Spinal cord (tissue), 10 donors: Measurements from ENCODE around the gene AXDND1. TPM values are rescaled to one million over a fixed set of nuclear protein-coding genes. Genes with fewer than 3 reads are reported as not detected.
"Not testable (repeated sequence)": the region's sequence is repeated elsewhere in the genome, so short reads cannot be mapped to it uniquely, and the experiment has no call there.

Experiments used
- DNase-seq, 6 donors: peaks; one replicate each; pipeline versions ENCODE4 v3.0.0 to v3.0.0-alpha.2; 2013 to 2015; ENCODE audit warnings: low spot score in 6 of 6, low read depth in 4 of 6
- H3K27ac ChIP-seq: one replicate; pipeline ENCODE4 v1.5.1; 2013; ENCODE audit warnings: low read depth, low read length, control low read depth
- H3K27me3 ChIP-seq: one replicate; pipeline ENCODE4 v1.6.1; 2013; ENCODE audit warnings: low read length; ENCODE audit not compliant: control insufficient read depth, insufficient read depth
- H3K36me3 ChIP-seq: one replicate; pipeline ENCODE4 v1.6.1; 2013; ENCODE audit warnings: low read length; ENCODE audit not compliant: control insufficient read depth, insufficient read depth
- H3K4me1 ChIP-seq: one replicate; pipeline ENCODE4 v1.6.1; 2013; ENCODE audit warnings: low read length; ENCODE audit not compliant: control insufficient read depth, insufficient read depth
- H3K4me3 ChIP-seq: one replicate; pipeline ENCODE4 v1.5.1; 2013; ENCODE audit warnings: low read depth, low read length, control low read depth
- H3K9me3 ChIP-seq: one replicate; pipeline ENCODE4 v1.6.1; 2013; ENCODE audit warnings: low read length; ENCODE audit not compliant: control insufficient read depth, insufficient read depth
- WGBS: methylation state at CpG from one replicate; pipeline ENCODE4 v1.1.5; 2013; ENCODE audit warnings: missing lambda C conversion rate; ENCODE audit not compliant: insufficient coverage; 5-methylcytosine and 5-hydroxymethylcytosine counted together
- polyA plus RNA-seq, 2 donors: library from polyadenylated mRNA; unstranded; fragments of 120-200 nt; gene quantifications; one replicate each; pipeline ENCODE4 v1.2.1, GENCODE V29; 2013; ENCODE audit not compliant: insufficient read length in 2 of 2
- total RNA-seq, 2 donors: library from RNA; depleted of rRNA in 1 of 2; stranded (reverse); fragments of 120-200 nt in 1 of 2; fragments of >200 nt in 1 of 2; gene quantifications; one replicate each; pipeline versions ENCODE4 v1.2.3 to v1.2.4, GENCODE V29; 2013 to 2014
- donor health status: healthy.

Gene AXDND1
- total and polyA plus RNA-seq, 4 donors, result 0.59 to 2.4 (median 0.88) TPM

GRCh38 chr1:179417760-179418159 is 52.0 kb downstream of the AXDND1 start:
- not testable (repeated sequence) for H3K27ac ChIP-seq, DNase-seq, H3K9me3 ChIP-seq, H3K4me3 ChIP-seq, H3K36me3 ChIP-seq, H3K4me1 ChIP-seq, H3K27me3 ChIP-seq
- WGBS, result no CpG with 5 or more reads among the region's 3 CpGs

GRCh38 chr1:179418706-179419105 is 52.9 kb downstream of the AXDND1 start:
- not testable (repeated sequence) for H3K27me3 ChIP-seq, H3K4me1 ChIP-seq, H3K4me3 ChIP-seq, H3K9me3 ChIP-seq, DNase-seq, H3K36me3 ChIP-seq, H3K27ac ChIP-seq
- 90% methylated on average over 13 of the region's 32 CpGs for WGBS

- no peaks in the 10 kb centered on the region for H3K27me3 ChIP-seq
- DNase-seq, result no peak
- H3K4me1 ChIP-seq, result no peaks in the 10 kb centered on the region
- no peaks in the 10 kb centered on the region for H3K36me3 ChIP-seq
- no peaks in the 10 kb centered on the region for H3K9me3 ChIP-seq
- no peak overlapping the region for H3K4me3 ChIP-seq
- no peak overlapping the region for H3K27ac ChIP-seq
- no CpG with 5 or more reads among the region's 2 CpGs for WGBS
Measured at GRCh38 chr1:179424610-179425009, 58.8 kb downstream of the AXDND1 start.

- no peak for DNase-seq
- H3K36me3 ChIP-seq, result no peaks in the 10 kb centered on the region
- no peaks in the 10 kb centered on the region for H3K4me1 ChIP-seq
- H3K4me3 ChIP-seq, result no peak overlapping the region
- H3K9me3 ChIP-seq, result no peaks in the 10 kb centered on the region
- no peak overlapping the region for H3K27ac ChIP-seq
- no peaks in the 10 kb centered on the region for H3K27me3 ChIP-seq
Measured at GRCh38 chr1:179425186-179425585, 59.4 kb downstream of the AXDND1 start.

- no peaks in the 10 kb centered on the region for H3K36me3 ChIP-seq
- no peak overlapping the region for H3K27ac ChIP-seq
- no peaks in the 10 kb centered on the region for H3K27me3 ChIP-seq
- no peaks in the 10 kb centered on the region for H3K9me3 ChIP-seq
- no peak overlapping the region for H3K4me3 ChIP-seq
- no peaks in the 10 kb centered on the region for H3K4me1 ChIP-seq
- DNase-seq, result no peak
- 84% methylated on average over 6 of the region's 7 CpGs for WGBS
Measured at GRCh38 chr1:179437171-179437570, 71.4 kb downstream of the AXDND1 start.

- not testable (repeated sequence) for H3K36me3 ChIP-seq, H3K27me3 ChIP-seq, DNase-seq, H3K27ac ChIP-seq, H3K4me1 ChIP-seq, H3K9me3 ChIP-seq, H3K4me3 ChIP-seq
- 75% methylated on average over 7 of the region's 9 CpGs for WGBS
Measured at GRCh38 chr1:179439646-179440045, 73.9 kb downstream of the AXDND1 start.

GRCh38 chr1:179440301-179440700 is 74.5 kb downstream of the AXDND1 start:
- not testable (repeated sequence) for H3K9me3 ChIP-seq, H3K27me3 ChIP-seq, H3K36me3 ChIP-seq, H3K27ac ChIP-seq, H3K4me3 ChIP-seq, DNase-seq, H3K4me1 ChIP-seq
- 71% methylated on average over 2 of the region's 2 CpGs for WGBS

GRCh38 chr1:179440971-179441370 is 75.2 kb downstream of the AXDND1 start:
- Histone ChIP-seq H3K9me3 (no peaks in the 10 kb centered on the region), H3K4me1 (no peaks in the 10 kb centered on the region), H3K27ac (no peak overlapping the region), H3K36me3 (no peaks in the 10 kb centered on the region), H3K27me3 (no peaks in the 10 kb centered on the region), H3K4me3 (no peak overlapping the region)
- WGBS, result 87% methylated on average over 7 of the region's 7 CpGs
- no peak for DNase-seq

- no peak overlapping the region for H3K4me3 ChIP-seq
- no peaks in the 10 kb centered on the region for H3K9me3 ChIP-seq
- no peaks in the 10 kb centered on the region for H3K36me3 ChIP-seq
- 91% methylated on average over 6 of the region's 6 CpGs for WGBS
- H3K4me1 ChIP-seq, result no peaks in the 10 kb centered on the region
- peak in 1 of 6 donors; percentile 22 for DNase-seq
- H3K27ac ChIP-seq, result no peak overlapping the region
- no peaks in the 10 kb centered on the region for H3K27me3 ChIP-seq
Measured at GRCh38 chr1:179441501-179441900, 75.7 kb downstream of the AXDND1 start.

GRCh38 chr1:179442846-179443245 is 77.1 kb downstream of the AXDND1 start:
- DNase-seq, H3K27me3 ChIP-seq, H3K36me3 ChIP-seq, H3K4me3 ChIP-seq, H3K27ac ChIP-seq, H3K4me1 ChIP-seq, H3K9me3 ChIP-seq: not testable (repeated sequence)
- 87% methylated on average over 6 of the region's 10 CpGs for WGBS
